CD4-positive, CD25-positive, alpha-beta regulatory T cell (primary cell): Measurements from ENCODE around the gene TBL1XR1. TPM values are rescaled to one million over a fixed set of nuclear protein-coding genes. Genes with fewer than 3 reads are reported as not detected.

ENCODE experiments used
- ATAC-seq, 2 donors: fragments of 150-1000 bp; cut with Tn5 transposase; one replicate each; pipeline ENCODE4 v1.10.0; 2021; ENCODE audit warnings: low read depth in 2 of 2, moderate number of reproducible peaks in 2 of 2, moderate library complexity in 1 of 2
- DNase-seq, 3 donors: peaks; one replicate each; pipeline versions ENCODE4 v3.0.0 to v3.0.0-alpha.2; 2012 to 2022; ENCODE audit warnings: mixed read lengths in 1 of 3
- H3K27ac ChIP-seq: one replicate; pipeline ENCODE4 v1.7.0; 2013; ENCODE audit warnings: mild to moderate bottlenecking, low read length; ENCODE audit not compliant: insufficient read depth, poor library complexity, severe bottlenecking
- H3K27me3 ChIP-seq: one replicate; pipeline ENCODE4 v1.7.0; 2013; ENCODE audit warnings: low read length; ENCODE audit not compliant: control insufficient read depth, insufficient read depth
- H3K36me3 ChIP-seq: one replicate; pipeline ENCODE4 v1.7.0; 2013; ENCODE audit warnings: mild to moderate bottlenecking, low read length, moderate library complexity; ENCODE audit not compliant: control insufficient read depth, insufficient read depth
- H3K4me1 ChIP-seq: 2 replicates; pipeline ENCODE4 v1.7.0; 2013; ENCODE audit warnings: mild to moderate bottlenecking, low read length; ENCODE audit not compliant: insufficient read depth, control insufficient read depth, poor library complexity, severe bottlenecking
- H3K4me3 ChIP-seq: one replicate; pipeline ENCODE4 v1.7.0; 2013; ENCODE audit warnings: low read depth, mild to moderate bottlenecking, low read length, moderate library complexity
- H3K9me3 ChIP-seq, 2 experiments: 1 replicate in 1 of 2; 2 replicates in 1 of 2; pipeline ENCODE4 v1.7.0; 2013; ENCODE audit warnings: low read length in 2 of 2, mild to moderate bottlenecking in 1 of 2, moderate library complexity in 1 of 2; ENCODE audit not compliant: control insufficient read depth in 2 of 2
- H3K27ac Mint-ChIP-seq, 3 donors: one replicate each; pipeline ENCODE4 v1.8.0; 2020 to 2022; ENCODE audit warnings: mild to moderate bottlenecking in 3 of 3, mixed read lengths in 3 of 3, moderate library complexity in 2 of 3
- H3K27me3 Mint-ChIP-seq: one replicate; pipeline ENCODE4 v1.8.0; 2022; ENCODE audit warnings: mild to moderate bottlenecking, mixed read lengths
- H3K36me3 Mint-ChIP-seq: one replicate; pipeline ENCODE4 v1.8.0; 2020; ENCODE audit warnings: mixed read lengths
- H3K4me1 Mint-ChIP-seq, 4 donors: one replicate each; pipeline ENCODE4 v1.8.0; 2020 to 2022; ENCODE audit warnings: mixed read lengths in 4 of 4, mild to moderate bottlenecking in 1 of 4
- H3K4me3 Mint-ChIP-seq, 4 donors: one replicate each; pipeline ENCODE4 v1.8.0; 2020 to 2022; ENCODE audit warnings: mild to moderate bottlenecking in 4 of 4, mixed read lengths in 4 of 4, moderate library complexity in 3 of 4
- H3K9me3 Mint-ChIP-seq, 7 donors: one replicate each; pipeline ENCODE4 v1.8.0; 2020 to 2022; ENCODE audit warnings: mixed read lengths in 7 of 7, mild to moderate bottlenecking in 3 of 7, moderate library complexity in 2 of 7
- polyA plus RNA-seq, 4 donors: library from polyadenylated mRNA; unstranded; fragments of 300-500 nt; fragmentation: Illumina TruSeq; gene quantifications; one replicate each; pipeline ENCODE4 v1.2.3, GENCODE V29; 2021
- total RNA-seq: library from RNA; stranded (reverse); gene quantifications from one replicate; pipeline ENCODE4 v1.2.3, GENCODE V29; 2022

Gene TBL1XR1
- total and polyA plus RNA-seq, 5 donors from 2014 or later, result 34.0 to 146 (median 41.6) TPM

- Mint-ChIP-seq H3K4me1 (peaks cover 59 to 93% (median 79%) of the 10 kb centered on the region in 4 donors), H3K9me3 (no peaks in the 10 kb centered on the region), H3K4me3 (no peak overlapping the region), H3K27me3 (no peaks in the 10 kb centered on the region), H3K27ac (peak overlapping the region in 1 of 3 donors; percentile 6), H3K36me3 (no peaks in the 10 kb centered on the region)
- ATAC-seq, result no peak
- H3K27me3 ChIP-seq, result no peaks in the 10 kb centered on the region
- no peak overlapping the region for H3K27ac ChIP-seq
- H3K9me3 ChIP-seq, result no peaks in the 10 kb centered on the region
- H3K4me3 ChIP-seq, result no peak overlapping the region
- peaks cover 78% of the 10 kb centered on the region for H3K4me1 ChIP-seq
- DNase-seq, result no peak
- no peaks in the 10 kb centered on the region for H3K36me3 ChIP-seq
Observed at GRCh38 chr3:177149106-177149505, 48.2 kb downstream of the TBL1XR1 start.

- no peaks in the 10 kb centered on the region for H3K36me3 Mint-ChIP-seq
Observed at GRCh38 chr3:177147790-177148189, 49.5 kb downstream of the TBL1XR1 start.

GRCh38 chr3:177146646-177147045 lies 50.6 kb downstream of the TBL1XR1 start:
- peaks cover 94% of the 10 kb centered on the region for H3K4me1 ChIP-seq
- Mint-ChIP-seq H3K27me3 (no peaks in the 10 kb centered on the region), H3K4me3 (peak overlapping the region; percentile 40 to 85 (median 62)), H3K4me1 (peaks cover 61 to 93% (median 81%) of the 10 kb centered on the region in 4 donors), H3K36me3 (no peaks in the 10 kb centered on the region), H3K9me3 (no peaks in the 10 kb centered on the region), H3K27ac (peak overlapping the region; percentile 65 to 95 (median 85))
- peak overlapping the region; percentile 55 for H3K4me3 ChIP-seq
- H3K27ac ChIP-seq, result peak overlapping the region; percentile 79
- no peaks in the 10 kb centered on the region for H3K27me3 ChIP-seq
- no peaks in the 10 kb centered on the region for H3K9me3 ChIP-seq
- no peak for ATAC-seq
- DNase-seq, result peak in 1 of 3 donors; percentile 35
- H3K36me3 ChIP-seq, result no peaks in the 10 kb centered on the region

More at GRCh38 chr3:177147790-177148189, 49.5 kb downstream of the TBL1XR1 start:
- H3K4me3 Mint-ChIP-seq, result peak overlapping the region; percentile 54 to 71 (median 62)
- H3K4me1 Mint-ChIP-seq, result peaks cover 59 to 93% (median 80%) of the 10 kb centered on the region in 4 donors
- no peaks in the 10 kb centered on the region for H3K36me3 ChIP-seq
- no peaks in the 10 kb centered on the region for H3K9me3 ChIP-seq
- H3K4me1 ChIP-seq, result peaks cover 87% of the 10 kb centered on the region
- no peaks in the 10 kb centered on the region for H3K27me3 Mint-ChIP-seq
- H3K4me3 ChIP-seq, result peak overlapping the region; percentile 49
- H3K9me3 Mint-ChIP-seq, result no peaks in the 10 kb centered on the region
- ATAC-seq (no peak), DNase-seq (no peak)
- peak overlapping the region; percentile 43 to 95 (median 67) for H3K27ac Mint-ChIP-seq
- H3K27me3 ChIP-seq, result no peaks in the 10 kb centered on the region
- H3K27ac ChIP-seq, result peak overlapping the region; percentile 79

GRCh38 chr3:177145954-177146353 lies 51.3 kb downstream of the TBL1XR1 start:
- no peaks in the 10 kb centered on the region for H3K36me3 ChIP-seq
- H3K4me1 ChIP-seq, result peaks cover 94% of the 10 kb centered on the region
- peak overlapping the region; percentile 54 to 90 (median 74) for H3K4me3 Mint-ChIP-seq
- no peaks in the 10 kb centered on the region for H3K9me3 Mint-ChIP-seq
- H3K27me3 Mint-ChIP-seq, result no peaks in the 10 kb centered on the region
- H3K4me3 ChIP-seq, result peak overlapping the region; percentile 79
- ATAC-seq, result peak in 1 of 2 donors; percentile 22
- H3K27ac Mint-ChIP-seq, result peak overlapping the region; percentile 84 to 95 (median 88)
- no peaks in the 10 kb centered on the region for H3K9me3 ChIP-seq
- peak overlapping the region; percentile 79 for H3K27ac ChIP-seq
- DNase-seq, result peak in 2 of 3 donors; percentile 24 to 42
- H3K4me1 Mint-ChIP-seq, result peaks cover 58 to 89% (median 76%) of the 10 kb centered on the region in 4 donors
- no peaks in the 10 kb centered on the region for H3K27me3 ChIP-seq
- no peaks in the 10 kb centered on the region for H3K36me3 Mint-ChIP-seq

- ATAC-seq (no peak), DNase-seq (no peak)
- Histone ChIP-seq H3K9me3 (no peaks in the 10 kb centered on the region), H3K27me3 (no peaks in the 10 kb centered on the region), H3K36me3 (no peaks in the 10 kb centered on the region), H3K4me3 (peak overlapping the region; percentile 79), H3K4me1 (peaks cover 94% of the 10 kb centered on the region), H3K27ac (peak overlapping the region; percentile 79)
- Mint-ChIP-seq H3K27ac (peak overlapping the region; percentile 64 to 95 (median 88)), H3K9me3 (no peaks in the 10 kb centered on the region), H3K4me1 (peaks cover 52 to 88% (median 72%) of the 10 kb centered on the region in 4 donors), H3K27me3 (no peaks in the 10 kb centered on the region), H3K36me3 (no peaks in the 10 kb centered on the region), H3K4me3 (peak overlapping the region; percentile 54 to 90 (median 74))
Observed at GRCh38 chr3:177145381-177145780, 51.9 kb downstream of the TBL1XR1 start.

GRCh38 chr3:177144922-177145321 lies 52.4 kb downstream of the TBL1XR1 start:
- H3K9me3 Mint-ChIP-seq, result no peaks in the 10 kb centered on the region
- ATAC-seq (peak; percentile 56 to 66), DNase-seq (peak; percentile 6 to 62 (median 53))
- peak overlapping the region; percentile 79 for H3K27ac ChIP-seq
- H3K36me3 ChIP-seq, result no peaks in the 10 kb centered on the region
- H3K27me3 Mint-ChIP-seq, result no peaks in the 10 kb centered on the region
- no peaks in the 10 kb centered on the region for H3K36me3 Mint-ChIP-seq
- H3K4me1 Mint-ChIP-seq, result peaks cover 47 to 88% (median 71%) of the 10 kb centered on the region in 4 donors
- H3K4me3 ChIP-seq, result peak overlapping the region; percentile 79
- H3K27ac Mint-ChIP-seq, result peak overlapping the region; percentile 64 to 95 (median 88)
- H3K4me1 ChIP-seq, result peaks cover 94% of the 10 kb centered on the region
- H3K27me3 ChIP-seq, result no peaks in the 10 kb centered on the region
- no peaks in the 10 kb centered on the region for H3K9me3 ChIP-seq
- peak overlapping the region; percentile 54 to 90 (median 74) for H3K4me3 Mint-ChIP-seq

GRCh38 chr3:177141899-177142646 lies 55.2 kb downstream of the TBL1XR1 start:
- Mint-ChIP-seq H3K36me3 (peaks cover 4% of the 10 kb centered on the region), H3K9me3 (no peaks in the 10 kb centered on the region), H3K27me3 (no peaks in the 10 kb centered on the region), H3K4me1 (peaks cover 52 to 92% (median 68%) of the 10 kb centered on the region in 4 donors), H3K4me3 (peak overlapping the region; percentile 54 to 81 (median 76)), H3K27ac (peak overlapping the region; percentile 10 to 93 (median 69))
- DNase-seq, result peak in 1 of 3 donors; percentile 29
- H3K36me3 ChIP-seq, result no peaks in the 10 kb centered on the region
- peak overlapping the region; percentile 79 for H3K27ac ChIP-seq
- H3K4me3 ChIP-seq, result peak overlapping the region; percentile 74
- no peaks in the 10 kb centered on the region for H3K9me3 ChIP-seq
- peak in 1 of 2 donors; percentile 9 for ATAC-seq
- H3K27me3 ChIP-seq, result no peaks in the 10 kb centered on the region
- H3K4me1 ChIP-seq, result peaks cover 95% of the 10 kb centered on the region
